Esophagus muscularis mucosa (tissue), 3 donors: Measurements from ENCODE around the gene RHD.
"Not testable (repeated sequence)": the region's sequence is repeated elsewhere in the genome, so short reads cannot be mapped to it uniquely, and the experiment has no call there.

Source experiments
- CTCF ChIP-seq, 3 experiments: fragments of 200-600 bp in 2 of 3; fragments of 450-650 bp in 1 of 3; sonication (generic) in 2 of 3; IDR thresholded peaks; one replicate each; pipeline ENCODE4 v1.5.1; 2017 to 2019; ENCODE audit warnings: antibody characterized with exemption in 3 of 3, mild to moderate bottlenecking in 2 of 3, moderate library complexity in 1 of 3
- EP300 ChIP-seq: sonication (generic); formaldehyde crosslinking; IDR thresholded peaks from one replicate; pipeline ENCODE4 v1.6.1; 2017; ENCODE audit warnings: antibody characterized with exemption

- not testable (repeated sequence) for TF ChIP-seq EP300; CTCF (IDR thresholded peaks at IDR 0.05)
Measured at GRCh38 chr1:25288573-25289101, 16.3 kb downstream of the RHD start.
